Chondrocyte (in vitro differentiated cells): ENCODE results near the gene SMIM7. TPM values are rescaled to one million over a fixed set of nuclear protein-coding genes. Genes with fewer than 3 reads are reported as not detected.

Source experiments
- DNase-seq: peaks from one replicate; pipeline ENCODE4 v3.0.0; 2021; ENCODE audit warnings: mixed read lengths, low spot score
- H3K27ac Mint-ChIP-seq: one replicate; pipeline ENCODE4 v1.8.0; 2021; ENCODE audit warnings: mild to moderate bottlenecking, moderate library complexity, mixed read lengths; ENCODE audit not compliant: unreplicated experiment
- H3K27me3 Mint-ChIP-seq: 2 replicates; pipeline ENCODE4 v1.8.0; 2021; ENCODE audit warnings: low read depth, mixed read lengths
- H3K36me3 Mint-ChIP-seq: 2 replicates; pipeline ENCODE4 v1.8.0; 2021; ENCODE audit warnings: low read depth, mixed read lengths
- H3K4me1 Mint-ChIP-seq: 2 replicates; pipeline ENCODE4 v1.8.0; 2021; ENCODE audit warnings: low read depth, mild to moderate bottlenecking, mixed read lengths
- H3K4me3 Mint-ChIP-seq: one replicate; pipeline ENCODE4 v1.8.0; 2021; ENCODE audit warnings: mild to moderate bottlenecking, moderate library complexity, mixed read lengths; ENCODE audit not compliant: unreplicated experiment
- H3K9me3 Mint-ChIP-seq: 2 replicates; pipeline ENCODE4 v1.8.0; 2021; ENCODE audit warnings: low read depth, mixed read lengths
- CTCF ChIP-seq: fragments of 200-600 bp; sonication (generic); IDR thresholded peaks from 2 replicates; pipeline ENCODE4 v1.5.0; 2021; ENCODE audit warnings: antibody characterized with exemption, mild to moderate bottlenecking, moderate library complexity
- total RNA-seq: library from RNA; stranded (reverse); gene quantifications from 3 replicates; pipeline ENCODE4 v1.2.1, GENCODE V29; 2021

Gene SMIM7
- total RNA-seq, 1 donor from 2014 or later, result 47.7 TPM

DNA sequence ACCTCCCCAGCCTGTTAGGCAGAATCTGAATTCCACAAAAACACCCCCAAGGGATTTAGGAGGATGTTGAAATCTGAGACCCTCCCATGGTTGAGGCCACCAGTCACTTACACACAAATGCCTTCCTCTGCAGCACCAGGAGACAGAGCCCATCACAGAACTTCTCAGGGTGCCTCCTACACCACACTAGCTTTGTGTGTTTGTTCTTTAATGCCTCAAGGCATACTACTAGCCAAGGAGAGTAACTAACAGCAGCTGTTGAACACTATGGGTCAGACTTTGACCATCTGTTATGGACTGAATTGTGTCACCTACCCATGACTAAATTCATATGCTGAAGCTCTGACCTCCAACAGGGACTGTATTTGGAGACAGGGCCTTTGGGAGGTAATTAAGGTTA, 22.4 kb downstream of the SMIM7 start:
- no peak for DNase-seq
- H3K9me3 Mint-ChIP-seq, result no peaks in the 10 kb centered on the region
- TF ChIP-seq CTCF, result no peak
- no peak overlapping the region for H3K4me3 Mint-ChIP-seq
- peaks cover 5% of the 10 kb centered on the region for H3K36me3 Mint-ChIP-seq
- peaks cover 5% of the 10 kb centered on the region for H3K4me1 Mint-ChIP-seq
- peak overlapping the region; percentile 42 for H3K27ac Mint-ChIP-seq
- H3K27me3 Mint-ChIP-seq, result no peaks in the 10 kb centered on the region

- no peak overlapping the region for H3K4me3 Mint-ChIP-seq
- H3K4me1 Mint-ChIP-seq, result peaks cover 16% of the 10 kb centered on the region
- DNase-seq, result no peak
- H3K36me3 Mint-ChIP-seq, result peaks cover 5% of the 10 kb centered on the region
- no peak overlapping the region for H3K27ac Mint-ChIP-seq
- no peaks in the 10 kb centered on the region for H3K27me3 Mint-ChIP-seq
- TF ChIP-seq CTCF, result peak; percentile 26
- no peaks in the 10 kb centered on the region for H3K9me3 Mint-ChIP-seq
These were observed 28.5 kb downstream of the SMIM7 start for GRCh38 chr19:16631465-16631864.

GRCh38 chr19:16628984-16629691, 30.8 kb downstream of the SMIM7 start:
- H3K27me3 Mint-ChIP-seq, result no peaks in the 10 kb centered on the region
- H3K9me3 Mint-ChIP-seq, result no peaks in the 10 kb centered on the region
- H3K4me1 Mint-ChIP-seq, result peaks cover 32% of the 10 kb centered on the region
- DNase-seq, result no peak
- no peak for TF ChIP-seq CTCF
- H3K4me3 Mint-ChIP-seq, result peak overlapping the region; percentile 96
- H3K27ac Mint-ChIP-seq, result peak overlapping the region; percentile 99
- peaks cover 5% of the 10 kb centered on the region for H3K36me3 Mint-ChIP-seq

DNA sequence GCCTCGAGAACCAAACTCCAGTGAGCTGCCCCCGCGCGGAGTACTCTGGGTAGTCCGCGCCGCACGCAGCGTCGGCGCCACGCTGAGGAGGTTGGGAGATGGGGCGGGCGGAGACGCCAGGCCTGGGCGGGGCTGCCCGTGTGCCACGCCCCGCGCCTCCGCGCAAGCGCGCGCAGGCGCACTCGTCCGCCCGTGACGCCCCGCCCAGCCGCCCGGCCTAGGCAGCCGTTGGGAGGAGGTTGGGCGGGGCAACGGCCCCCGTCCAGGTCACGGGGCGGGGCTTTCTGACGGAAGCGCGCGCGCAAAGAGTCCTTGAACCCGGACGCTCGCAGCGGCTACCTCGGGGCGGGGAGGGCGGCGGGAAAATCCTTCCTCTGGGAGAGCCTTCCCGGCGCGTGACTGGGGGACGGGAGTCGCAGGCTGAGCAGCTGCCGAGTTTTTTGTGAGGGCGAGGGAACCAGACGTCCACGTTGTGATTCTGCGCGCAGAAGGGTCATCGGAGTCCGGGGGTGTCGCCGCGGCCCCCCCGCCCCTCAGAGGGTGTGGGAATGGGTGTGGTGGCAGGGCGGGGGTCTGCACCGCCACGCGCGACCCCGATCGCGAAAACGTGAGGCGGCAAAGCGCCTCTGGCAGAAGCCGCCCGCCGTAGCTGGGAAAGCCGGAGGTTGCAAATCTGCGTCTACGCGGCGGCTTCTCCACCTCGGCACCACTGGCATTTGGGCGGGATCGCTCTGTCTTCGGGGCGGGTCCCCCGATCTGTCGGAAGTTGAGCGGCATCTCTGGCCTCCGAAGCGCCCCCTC, 31.6 kb downstream of the SMIM7 start, which contains the start of gene MED26:
TSS of gene MED26 (minus strand) at position 22 of the 801 bp plus-strand sequence. CDS start 261 bp downstream, outside the sequence.
- Mint-ChIP-seq H3K27me3 (no peaks in the 10 kb centered on the region), H3K4me1 (peaks cover 32% of the 10 kb centered on the region), H3K36me3 (peaks cover 5% of the 10 kb centered on the region), H3K9me3 (no peaks in the 10 kb centered on the region), H3K27ac (peak within 1 kb of the TSS; percentile 99), H3K4me3 (peak within 1 kb of the TSS; percentile 96)
- DNase-seq, result peak; percentile 96
- TF ChIP-seq CTCF, result no peak

DNA sequence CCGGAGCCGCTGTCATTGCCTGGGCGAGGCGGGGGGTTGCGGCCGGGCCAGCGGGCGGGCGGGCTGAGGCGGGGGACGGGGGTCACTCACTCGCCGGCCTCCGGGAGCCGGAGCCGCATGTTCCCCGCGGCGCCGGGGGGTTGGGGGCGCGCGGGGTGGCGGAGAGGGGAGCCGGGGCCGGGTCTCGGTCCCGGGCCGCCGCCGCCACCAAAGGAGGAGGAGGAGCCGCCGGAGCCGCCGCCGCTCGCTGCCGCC, 32.1 kb downstream of the SMIM7 start:
- no peak for DNase-seq
- TF ChIP-seq CTCF, result peak; percentile 15
- Mint-ChIP-seq H3K27me3 (no peaks in the 10 kb centered on the region), H3K4me3 (peak overlapping the region; percentile 89), H3K36me3 (peaks cover 5% of the 10 kb centered on the region), H3K9me3 (no peaks in the 10 kb centered on the region), H3K27ac (no peak overlapping the region), H3K4me1 (peaks cover 32% of the 10 kb centered on the region)
